ENCODE results near the gene VWA5B1.

- TF ChIP-seq POLR2A (IDR thresholded peaks at IDR 0.05) (no peak), CTCF (IDR thresholded peaks at IDR 0.05) (no peak)
These were observed 29.0 kb downstream of the VWA5B1 start for GRCh38 chr1:20319456-20320220.

Data from breast epithelium (tissue), 3 donors.